Breast epithelium (tissue), 4 donors: Measurements from ENCODE around the gene SLC35G2. TPM values are rescaled to one million over a fixed set of nuclear protein-coding genes. Genes with fewer than 3 reads are reported as not detected.
"Not testable (repeated sequence)": the region's sequence is repeated elsewhere in the genome, so short reads cannot be mapped to it uniquely, and the experiment has no call there.

Experiments
- DNase-seq, 2 donors: peaks; one replicate each; pipeline ENCODE4 v3.0.0-alpha.2; 2019; ENCODE audit warnings: low spot score in 2 of 2
- H3K27ac ChIP-seq, 2 donors: fragments of 200-600 bp; sonication (generic) in 1 of 2; one replicate each; pipeline ENCODE4 v1.5.1; 2016 to 2019; ENCODE audit warnings: mild to moderate bottlenecking in 1 of 2
- H3K27me3 ChIP-seq, 2 donors: fragments of 200-600 bp; sonication (generic) in 1 of 2; one replicate each; pipeline versions ENCODE4 v1.5.1 to v1.6.0; 2017 to 2019; ENCODE audit warnings: control low read depth in 1 of 2, mild to moderate bottlenecking in 1 of 2
- H3K36me3 ChIP-seq: fragments of 200-600 bp; one replicate; pipeline ENCODE4 v1.5.1; 2019
- H3K4me1 ChIP-seq, 2 donors: fragments of 200-600 bp; sonication (generic); one replicate each; pipeline ENCODE4 v1.5.1; 2016 to 2019; ENCODE audit warnings: control low read depth in 1 of 2
- H3K4me3 ChIP-seq, 3 donors: fragments of 200-600 bp; sonication (generic); 1 replicate in 2 of 3; 2 replicates in 1 of 3; pipeline ENCODE4 v1.5.1; 2016 to 2019; ENCODE audit warnings: mild to moderate bottlenecking in 3 of 3, moderate library complexity in 2 of 3
- H3K9me3 ChIP-seq, 2 donors: fragments of 200-600 bp; sonication (generic) in 1 of 2; one replicate each; pipeline ENCODE4 v1.5.1; 2016 to 2019; ENCODE audit warnings: control low read depth in 1 of 2
- POLR2A ChIP-seq: fragments of 450-650 bp; IDR thresholded peaks from one replicate; pipeline ENCODE4 v1.6.1; 2016; ENCODE audit warnings: antibody characterized with exemption, mild to moderate bottlenecking, moderate library complexity
- POLR2AphosphoS5 ChIP-seq, 3 donors: sonication (generic); formaldehyde crosslinking; IDR thresholded peaks; one replicate each; pipeline ENCODE4 v1.6.1; 2017; ENCODE audit warnings: antibody characterized with exemption in 3 of 3
- intact Hi-C: fragments of 100-400 bp; cut with DNase I; formaldehyde crosslinking; loops from one replicate; pipeline ENCODE4 v1.15.1; 2023; ENCODE audit warnings: low total_unique reads
- total RNA-seq, 3 donors: library from RNA; depleted of rRNA; stranded (reverse); fragments of >200 nt; gene quantifications; one replicate each; pipeline ENCODE4 v1.1.0, GENCODE V29; 2016
- TF ChIP-seq, protein P1 (sequence below), 3 donors: fragments of 450-650 bp; IDR thresholded peaks; one replicate each; pipeline ENCODE4 v1.5.1; 2016 to 2017; ENCODE audit warnings: antibody characterized with exemption in 3 of 3, mild to moderate bottlenecking in 3 of 3, moderate library complexity in 3 of 3

Gene SLC35G2
- total RNA-seq, 3 donors from 2014 or later = 6.0 to 9.5 (median 9.3) TPM

DNA sequence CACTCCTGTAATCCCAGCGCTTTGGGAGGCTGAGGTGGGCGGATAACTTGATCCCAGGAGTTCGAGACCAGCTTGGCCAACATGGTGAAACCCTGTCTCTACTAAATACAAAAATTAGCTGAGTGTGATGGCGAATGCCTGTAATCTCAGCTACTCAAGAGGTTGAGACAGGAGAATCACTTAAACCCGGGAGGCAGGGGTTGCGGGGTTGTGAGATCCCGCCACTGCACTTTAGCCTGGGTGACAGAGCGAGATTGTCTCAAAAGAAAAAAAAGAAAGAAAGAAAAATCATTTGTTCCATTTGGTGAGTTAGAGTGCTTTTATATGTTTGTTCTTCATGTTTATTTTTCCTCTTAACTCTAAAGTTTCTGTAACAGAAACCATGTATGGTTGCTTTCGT, 50.4 kb downstream of the SLC35G2 start:
- Histone ChIP-seq H3K4me3 (no peak overlapping the region), H3K27me3 (no peaks in the 10 kb centered on the region), H3K36me3 (no peaks in the 10 kb centered on the region), H3K9me3 (no peaks in the 10 kb centered on the region), H3K4me1 (no peaks in the 10 kb centered on the region), H3K27ac (no peak overlapping the region)
- no peak for DNase-seq
- no peak for TF ChIP-seq POLR2A
- TF ChIP-seq, protein P1, sequence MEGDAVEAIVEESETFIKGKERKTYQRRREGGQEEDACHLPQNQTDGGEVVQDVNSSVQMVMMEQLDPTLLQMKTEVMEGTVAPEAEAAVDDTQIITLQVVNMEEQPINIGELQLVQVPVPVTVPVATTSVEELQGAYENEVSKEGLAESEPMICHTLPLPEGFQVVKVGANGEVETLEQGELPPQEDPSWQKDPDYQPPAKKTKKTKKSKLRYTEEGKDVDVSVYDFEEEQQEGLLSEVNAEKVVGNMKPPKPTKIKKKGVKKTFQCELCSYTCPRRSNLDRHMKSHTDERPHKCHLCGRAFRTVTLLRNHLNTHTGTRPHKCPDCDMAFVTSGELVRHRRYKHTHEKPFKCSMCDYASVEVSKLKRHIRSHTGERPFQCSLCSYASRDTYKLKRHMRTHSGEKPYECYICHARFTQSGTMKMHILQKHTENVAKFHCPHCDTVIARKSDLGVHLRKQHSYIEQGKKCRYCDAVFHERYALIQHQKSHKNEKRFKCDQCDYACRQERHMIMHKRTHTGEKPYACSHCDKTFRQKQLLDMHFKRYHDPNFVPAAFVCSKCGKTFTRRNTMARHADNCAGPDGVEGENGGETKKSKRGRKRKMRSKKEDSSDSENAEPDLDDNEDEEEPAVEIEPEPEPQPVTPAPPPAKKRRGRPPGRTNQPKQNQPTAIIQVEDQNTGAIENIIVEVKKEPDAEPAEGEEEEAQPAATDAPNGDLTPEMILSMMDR (IDR thresholded peaks at IDR 0.05) = no peak
- TF ChIP-seq POLR2AphosphoS5 (IDR thresholded peaks at IDR 0.05) = no peak
- intact Hi-C loops = no loop called here

DNA sequence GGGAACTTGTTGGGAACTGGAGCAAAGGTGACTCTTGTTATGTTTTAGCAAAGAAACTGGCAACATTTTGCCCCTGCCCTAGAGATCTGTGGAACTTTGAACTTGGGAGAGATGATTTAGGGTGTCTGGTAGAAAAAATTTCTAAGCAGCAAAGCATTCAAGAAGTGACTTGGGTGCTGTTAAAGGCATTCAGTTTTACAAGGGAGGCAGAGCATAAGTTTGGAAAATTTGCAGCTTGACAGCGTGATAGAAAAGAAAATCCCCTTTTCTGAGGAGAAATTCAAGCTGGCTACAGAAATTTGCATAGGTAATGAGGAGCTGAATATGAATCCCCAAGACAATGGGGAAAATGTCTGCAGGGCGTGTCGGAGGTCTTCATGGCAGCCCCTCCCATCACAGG, 53.3 kb downstream of the SLC35G2 start:
- H3K27ac ChIP-seq, intact Hi-C loops, H3K27me3 ChIP-seq, H3K36me3 ChIP-seq, DNase-seq, H3K4me3 ChIP-seq, H3K4me1 ChIP-seq, H3K9me3 ChIP-seq: not testable (repeated sequence)

DNA sequence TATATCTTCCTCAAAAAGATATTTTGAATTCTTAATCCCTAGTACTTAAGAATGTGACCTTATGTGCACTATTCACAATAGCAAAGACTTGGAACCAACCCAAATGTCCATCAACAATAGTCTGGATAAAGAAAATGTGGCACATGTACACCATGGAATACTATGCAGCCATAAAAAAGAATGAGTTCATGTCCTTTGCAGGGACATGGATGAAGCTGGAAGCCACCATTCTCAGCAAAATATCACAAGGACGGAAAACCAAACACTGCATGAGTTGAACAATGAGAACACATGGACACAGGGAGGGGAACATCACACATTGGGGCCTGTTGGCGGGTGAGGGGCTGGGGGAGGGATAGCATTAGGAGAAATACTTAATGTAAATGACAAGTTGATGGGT, 60.6 kb downstream of the SLC35G2 start:
- H3K9me3 ChIP-seq, H3K4me3 ChIP-seq, H3K36me3 ChIP-seq, H3K27ac ChIP-seq, intact Hi-C loops, H3K27me3 ChIP-seq, H3K4me1 ChIP-seq, DNase-seq: not testable (repeated sequence)

DNA sequence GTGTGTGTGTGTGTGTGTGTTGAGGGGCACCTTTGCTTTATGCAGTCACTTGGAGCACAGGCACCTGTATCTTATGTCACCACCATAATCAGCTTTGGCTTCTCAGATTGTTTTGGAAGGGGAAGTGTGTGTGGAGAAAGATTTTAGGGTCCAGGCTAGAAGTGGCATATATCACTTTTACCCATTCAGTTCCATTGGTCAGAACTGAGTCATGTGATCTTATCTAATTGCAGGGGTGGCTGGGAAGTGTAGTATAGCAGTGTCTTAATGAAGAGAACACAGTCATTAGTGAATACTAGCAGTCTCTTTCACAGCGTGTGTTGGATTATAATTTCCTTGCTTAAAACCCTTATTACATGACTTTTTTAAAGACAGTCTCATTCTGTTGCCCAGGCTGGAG, 63.6 kb downstream of the SLC35G2 start:
- Histone ChIP-seq H3K27me3 (no peaks in the 10 kb centered on the region), H3K4me1 (no peaks in the 10 kb centered on the region), H3K27ac (no peak overlapping the region), H3K4me3 (no peak overlapping the region), H3K9me3 (no peaks in the 10 kb centered on the region), H3K36me3 (no peaks in the 10 kb centered on the region)
- intact Hi-C loops = no loop called here
- TF ChIP-seq POLR2AphosphoS5 (IDR thresholded peaks at IDR 0.05) = no peak
- TF ChIP-seq POLR2A = no peak
- TF ChIP-seq, protein P1 (IDR thresholded peaks at IDR 0.05) = no peak
- no peak for DNase-seq

DNA sequence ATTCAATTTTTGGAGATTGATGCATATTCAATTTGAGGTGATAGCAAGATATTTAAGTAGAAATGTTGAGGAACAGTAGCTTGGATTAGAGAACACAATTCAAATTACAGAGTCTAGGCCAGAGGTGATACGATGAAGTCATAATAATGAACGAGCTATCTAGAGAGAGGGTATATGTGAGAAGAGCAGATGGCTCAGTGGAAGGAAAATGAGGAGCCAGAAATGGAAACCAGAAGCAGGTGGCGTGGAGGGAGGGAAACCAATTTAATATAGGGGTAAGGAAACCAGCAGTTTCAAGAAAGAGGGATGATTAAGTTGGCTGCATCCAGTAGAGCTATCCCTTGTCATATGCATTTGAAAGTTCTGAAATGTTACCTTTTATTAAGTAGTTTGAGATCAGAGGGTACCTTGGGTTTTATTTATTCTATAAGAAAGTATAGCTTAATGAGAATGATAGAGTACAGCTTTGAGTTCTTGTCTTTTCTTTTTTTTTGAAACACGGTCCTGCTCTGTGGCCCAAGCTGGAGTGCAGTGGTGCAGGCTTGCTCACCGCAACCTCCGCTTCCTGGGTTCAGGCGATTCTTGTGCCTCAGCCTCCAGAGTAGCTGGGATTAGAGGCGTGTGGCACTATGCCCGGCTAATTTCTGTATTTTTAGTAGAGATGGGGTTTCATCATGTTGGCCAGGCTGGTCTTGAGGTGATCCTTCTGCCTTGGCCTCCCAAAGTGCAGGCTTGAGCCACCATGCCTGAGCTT, 65.2 kb downstream of the SLC35G2 start:
- no peaks in the 10 kb centered on the region for H3K4me1 ChIP-seq
- H3K27ac ChIP-seq = no peak overlapping the region
- intact Hi-C loops = no loop called here

More for the DNA sequence above, 65.2 kb downstream of the SLC35G2 start:
- Histone ChIP-seq H3K36me3 (no peaks in the 10 kb centered on the region), H3K4me3 (no peak overlapping the region), H3K9me3 (no peaks in the 10 kb centered on the region), H3K27me3 (no peaks in the 10 kb centered on the region)
- no peak for TF ChIP-seq POLR2A
- TF ChIP-seq, protein P1 (IDR thresholded peaks at IDR 0.05) = no peak
- no peak for DNase-seq
